Activated CD4-positive, alpha-beta T cell treated with anti-CD3 and anti-CD28 coated beads for 4 hours (primary cell): ENCODE data around the gene RNF212.
"Not testable (repeated sequence)": the region's sequence is repeated elsewhere in the genome, so short reads cannot be mapped to it uniquely, and the experiment has no call there.

ENCODE experiments used
- DNase-seq, 2 donors: peaks; one replicate each; pipeline ENCODE4 v3.0.0-alpha.2; 2020

RNF212 gene

DNA sequence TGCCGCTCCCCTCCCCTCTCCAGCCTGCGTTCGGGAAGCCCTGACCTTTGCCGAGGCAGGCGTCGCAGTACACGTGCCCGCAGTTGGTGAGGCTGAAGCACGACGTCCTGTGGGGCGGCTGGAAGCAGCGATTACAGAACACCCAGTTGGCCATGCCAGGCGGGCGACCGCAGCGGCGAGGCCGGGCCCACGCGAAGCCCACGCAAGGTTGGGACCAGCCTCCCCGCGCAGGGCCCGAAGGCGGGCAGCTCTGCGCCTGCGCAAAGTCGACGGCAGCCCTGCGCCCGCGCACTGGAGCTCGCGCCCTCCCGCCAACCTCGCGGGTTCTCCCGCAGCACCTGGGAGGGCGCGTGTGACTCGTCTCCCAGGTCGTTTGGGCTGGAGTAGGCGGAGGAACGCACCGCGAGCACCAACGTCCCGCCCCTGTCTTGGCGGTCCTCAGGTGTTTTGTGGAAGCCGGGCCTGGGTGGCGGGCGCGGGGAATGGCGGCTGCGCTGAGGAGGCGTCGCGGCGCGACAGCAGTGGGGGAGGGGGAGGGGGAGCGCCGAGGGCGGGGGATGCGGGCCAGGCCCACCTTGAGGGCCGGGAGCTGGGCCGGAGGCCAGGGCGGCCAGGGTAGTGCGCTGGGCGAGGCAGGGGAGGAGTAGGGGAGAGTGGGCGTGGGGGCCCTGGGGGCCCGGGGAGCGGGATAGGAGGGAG is at the start of gene RNF212:
RNF212 (minus strand) TSS at position 254 of the 699 bp plus-strand sequence; CDS start at position 154, 100 bp downstream.
- peak; percentile 27 to 38 for DNase-seq

DNA sequence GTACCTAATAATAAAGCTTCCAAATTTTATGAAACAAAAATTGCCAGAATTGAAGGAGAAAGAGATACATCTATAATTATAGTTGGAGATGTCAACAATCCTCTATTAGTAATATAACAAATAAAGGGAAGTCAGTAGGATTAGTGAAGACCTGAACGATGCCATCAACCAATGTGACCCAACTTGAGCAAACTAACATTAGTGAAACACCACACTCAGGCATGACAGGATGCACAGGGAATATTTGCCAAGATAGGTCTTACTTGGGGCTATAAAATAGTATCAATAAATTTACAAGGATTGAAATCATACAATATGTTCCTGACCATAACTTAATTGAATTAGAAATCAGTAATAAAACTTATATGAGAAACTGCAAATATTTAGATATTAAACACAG is 47.0 kb upstream of the RNF212 start:
- DNase-seq: no peak

GRCh38 chr4:1156069-1156468 is 42.7 kb upstream of the RNF212 start:
- no peak for DNase-seq

DNA sequence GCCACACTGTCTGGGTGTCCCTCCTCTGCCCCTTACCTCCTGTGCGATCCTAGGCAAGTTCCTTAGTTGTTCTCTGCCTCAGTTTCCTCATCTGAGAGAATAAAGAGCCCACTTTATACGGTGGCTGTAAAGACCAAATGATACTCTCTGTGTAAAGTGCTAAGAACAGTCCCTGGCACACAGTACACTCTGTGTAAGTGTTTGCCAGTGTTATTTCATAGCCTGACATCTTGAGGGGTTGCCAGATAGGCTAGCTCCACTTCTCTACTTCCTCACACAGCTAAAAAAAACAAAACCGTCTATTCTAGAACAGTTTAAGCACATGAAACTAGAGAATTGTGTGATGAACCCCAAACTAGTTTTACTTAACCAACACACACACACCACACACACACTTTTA is 42.0 kb upstream of the RNF212 start:
- DNase-seq: no peak

DNA sequence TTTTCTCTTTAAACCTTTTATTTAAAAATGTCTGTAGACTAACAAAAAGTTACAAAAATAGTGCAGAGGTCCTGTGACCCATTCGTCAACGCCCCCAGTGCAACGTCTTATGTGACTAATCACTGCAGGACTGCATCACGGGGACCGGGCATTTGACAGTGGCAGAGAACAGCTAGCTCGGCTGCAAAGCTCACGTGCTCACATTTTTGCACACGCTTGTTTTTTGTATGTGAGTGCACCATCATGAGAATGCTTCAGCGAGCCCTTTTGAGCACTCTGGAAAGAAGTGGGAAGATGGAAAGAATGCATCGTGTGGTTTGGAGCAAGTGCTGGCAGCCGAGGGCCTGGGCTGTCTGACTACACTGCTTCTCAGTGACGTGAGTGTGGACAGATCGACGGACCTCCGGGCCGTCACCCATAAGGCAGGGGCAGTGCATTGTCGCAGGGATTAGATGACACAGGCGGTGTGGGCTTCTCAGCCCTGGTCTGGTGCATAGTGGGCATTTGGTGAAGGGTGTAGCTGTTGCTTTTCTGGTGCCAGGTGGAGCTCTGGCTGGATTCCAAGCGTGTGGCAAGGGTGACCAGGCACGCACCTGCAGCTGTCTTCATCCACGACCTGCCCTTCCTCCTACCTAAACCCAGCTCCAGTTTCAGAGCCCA is 41.3 kb upstream of the RNF212 start:
- no peak for DNase-seq

DNA sequence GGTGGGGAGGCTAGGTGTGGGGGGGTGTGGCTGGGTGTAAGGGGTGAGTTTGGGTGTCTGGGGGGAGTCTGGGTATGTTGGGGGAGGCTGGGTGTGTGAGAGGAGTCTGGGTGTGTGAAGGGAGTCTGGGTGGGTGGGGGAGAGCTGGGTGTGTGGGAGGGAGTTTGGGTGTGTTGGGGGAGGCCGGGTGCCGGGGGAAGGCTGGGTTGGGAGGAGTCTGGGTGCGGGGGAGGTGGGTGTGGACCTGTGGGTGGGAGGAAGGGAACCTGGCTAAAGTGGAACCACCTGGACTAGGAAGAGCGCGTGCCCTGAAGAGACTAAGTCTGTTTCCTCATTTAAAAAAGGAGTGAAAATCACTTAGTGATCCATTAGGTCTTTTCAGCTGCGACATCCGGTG is 40.8 kb upstream of the RNF212 start:
- DNase-seq: no peak

- no peak for DNase-seq
Observed at GRCh38 chr4:1153567-1154090, 40.3 kb upstream of the RNF212 start.

DNA sequence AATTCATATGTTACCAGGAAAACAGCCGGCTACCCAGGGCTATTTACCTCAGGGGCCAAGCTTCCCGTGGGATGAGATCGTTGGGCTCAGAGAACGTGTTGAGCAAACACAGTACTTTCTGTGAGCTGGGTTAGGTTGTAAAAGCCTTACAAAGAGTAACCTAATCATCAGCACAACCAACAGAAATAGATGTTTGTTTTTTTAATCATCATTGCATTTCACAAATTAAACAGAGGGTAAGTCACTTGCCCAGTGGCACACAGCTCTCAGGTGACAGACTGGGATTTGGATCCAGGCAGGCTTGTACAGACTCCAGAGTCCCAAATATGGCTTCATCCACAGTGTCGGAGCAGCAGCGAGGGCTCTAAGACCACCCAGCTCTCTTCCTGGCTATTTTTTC is 38.9 kb upstream of the RNF212 start:
- no peak for DNase-seq

- no peak for DNase-seq
Observed at GRCh38 chr4:1151541-1151940, 38.2 kb upstream of the RNF212 start.

- DNase-seq: no peak
Observed at GRCh38 chr4:1150875-1151274, 37.5 kb upstream of the RNF212 start.

GRCh38 chr4:1139860-1140259 is 26.5 kb upstream of the RNF212 start:
- DNase-seq: no peak

DNA sequence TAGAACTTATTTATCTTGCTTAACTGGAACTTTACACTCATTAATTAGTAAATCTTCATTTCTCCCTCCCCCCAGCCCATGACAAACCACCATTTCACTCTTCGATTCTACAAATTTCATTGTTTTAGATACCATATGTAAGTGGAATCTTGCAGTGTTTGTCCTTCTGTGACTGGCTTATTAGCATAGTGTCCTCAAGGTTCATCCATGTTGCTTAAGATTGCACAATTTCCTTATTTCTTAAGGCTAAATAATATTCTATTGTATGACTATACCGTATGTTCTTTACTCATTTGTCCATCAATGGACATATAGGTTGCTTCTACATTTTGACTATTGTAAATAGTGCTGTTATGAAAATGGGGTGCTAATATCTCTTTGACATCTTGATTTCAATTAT is 24.5 kb upstream of the RNF212 start:
- DNase-seq: no peak

GRCh38 chr4:1137063-1137776 is 23.9 kb upstream of the RNF212 start:
- no peak for DNase-seq

- no peak for DNase-seq
Observed at GRCh38 chr4:1136048-1136447, 22.7 kb upstream of the RNF212 start.

DNA sequence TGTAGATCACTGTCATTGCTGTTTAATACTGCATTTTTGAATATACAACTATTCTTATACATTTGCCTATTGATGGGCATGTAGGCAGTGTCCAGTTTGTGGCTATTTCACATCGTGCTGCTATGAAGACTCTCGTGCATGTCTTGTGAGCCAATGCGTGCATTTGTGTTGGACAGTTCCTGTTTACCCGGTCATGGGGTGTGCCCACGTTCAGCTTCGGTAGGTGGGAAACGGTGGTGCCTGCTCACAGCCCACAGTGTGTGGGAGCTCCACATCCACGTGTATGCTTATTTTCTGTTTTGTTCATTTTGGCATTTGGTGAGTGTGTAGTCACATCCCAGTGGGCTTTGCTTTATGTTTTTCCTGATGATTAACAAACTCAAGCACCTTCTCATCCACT is 19.7 kb upstream of the RNF212 start:
- DNase-seq: no peak

GRCh38 chr4:1130316-1131186 is 17.2 kb upstream of the RNF212 start:
- peak; percentile 59 to 81 for DNase-seq

GRCh38 chr4:1126506-1126905 is 13.1 kb upstream of the RNF212 start:
- DNase-seq: no peak

DNA sequence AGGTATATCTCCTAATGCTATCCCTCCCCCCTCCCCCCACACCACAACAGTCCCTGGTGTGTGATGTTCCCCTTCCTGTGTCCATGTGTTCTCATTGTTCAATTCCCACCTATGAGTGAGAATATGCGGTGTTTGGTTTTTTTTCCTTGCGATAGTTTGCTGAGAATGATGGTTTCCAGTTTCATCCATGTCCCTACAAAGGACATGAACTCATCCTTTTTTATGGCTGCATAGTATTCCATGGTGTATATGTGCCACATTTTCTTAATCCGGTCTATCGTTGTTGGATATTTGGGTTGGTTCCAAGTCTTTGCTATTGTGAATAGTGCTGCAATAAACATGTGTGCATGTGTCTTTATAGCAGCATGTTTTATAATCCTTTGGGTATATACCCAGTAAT is 12.1 kb upstream of the RNF212 start:
- DNase-seq: not testable (repeated sequence)

DNA sequence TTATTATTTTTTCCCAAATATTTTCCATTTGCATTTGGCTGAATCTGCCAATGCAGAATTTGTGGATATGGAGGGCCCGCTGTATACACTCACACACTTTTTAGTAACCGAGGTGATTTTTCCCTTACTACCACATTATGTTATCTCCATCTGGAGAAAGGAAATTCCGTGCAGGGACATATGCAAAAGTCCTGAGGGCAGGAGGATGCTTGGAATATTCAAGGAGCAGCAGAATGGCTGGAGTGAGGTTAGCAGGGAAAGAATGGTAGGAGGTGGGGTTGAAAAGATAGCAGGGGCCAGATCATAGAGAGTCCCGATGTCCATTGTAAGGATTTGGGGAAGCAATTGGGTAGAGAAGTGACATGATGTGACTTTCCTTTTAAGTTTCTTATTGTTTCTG is 11.5 kb upstream of the RNF212 start:
- DNase-seq: no peak

GRCh38 chr4:1122505-1122904 is 9.1 kb upstream of the RNF212 start:
- no peak for DNase-seq

GRCh38 chr4:1116838-1117237 is 3.5 kb upstream of the RNF212 start:
- DNase-seq: no peak

DNA sequence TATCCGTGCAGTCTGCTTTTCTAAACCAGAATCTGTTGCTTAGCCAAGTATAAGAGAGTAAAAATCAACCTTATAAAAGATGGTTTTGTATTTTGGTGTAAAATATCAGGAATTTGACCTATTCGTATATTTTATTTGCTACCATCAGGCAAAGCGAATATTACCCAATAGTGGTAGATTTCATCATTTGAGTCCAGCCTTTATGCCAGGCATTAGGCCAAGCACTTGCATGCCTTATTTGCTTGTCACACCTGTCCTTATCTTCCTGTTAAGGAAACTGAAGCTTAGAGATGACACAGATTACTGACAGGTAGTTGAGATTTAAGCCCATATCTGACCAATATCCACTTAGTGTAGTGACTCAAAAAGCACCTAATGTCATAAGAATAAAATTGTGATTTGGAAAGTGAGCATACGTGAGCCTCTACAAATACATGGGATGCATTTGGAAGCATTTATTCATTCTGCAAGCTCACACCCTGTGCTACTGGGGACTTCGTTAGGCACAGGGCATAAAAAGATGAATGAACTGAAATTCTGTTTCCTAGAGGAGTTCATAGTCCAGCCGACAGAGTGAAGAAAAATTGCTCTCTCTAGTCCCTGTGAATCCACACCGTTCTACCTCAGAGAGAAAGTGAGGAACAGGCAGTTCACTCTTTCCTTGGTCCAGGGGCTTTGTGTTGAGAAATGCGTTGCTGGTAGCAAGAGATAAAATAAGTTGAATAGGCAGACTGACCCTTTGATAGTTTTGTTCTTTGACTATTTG is 2.3 kb upstream of the RNF212 start:
- DNase-seq: no peak
